Keratinocyte (primary cell): Measurements from ENCODE around the gene GNB1L.

ENCODE experiments used
- CTCF ChIP-seq, 3 experiments: IDR thresholded peaks in 1 of 3; conservative IDR thresholded peaks in 1 of 3; optimal IDR thresholded peaks in 1 of 3; 2 replicates in 2 of 3; 3 replicates in 1 of 3; pipeline versions ENCODE3 to v1.5.1; 2011; ENCODE audit warnings: low read length in 3 of 3, mild to moderate bottlenecking in 3 of 3, moderate library complexity in 2 of 3, control low read depth in 1 of 3, inconsistent platforms in 1 of 3; ENCODE audit not compliant: insufficient read depth in 2 of 3; ENCODE audit errors: extremely low read depth in 1 of 3
- EZH2 ChIP-seq: IDR thresholded peaks from one replicate; pipeline ENCODE4 v1.6.1; 2012; ENCODE audit warnings: inconsistent platforms, mild to moderate bottlenecking, low read length, moderate library complexity

GRCh38 chr22:19785461-19786263 lies 69.0 kb downstream of the GNB1L start:
- TF ChIP-seq CTCF (optimal IDR thresholded peaks at IDR 0.05 in 1 of 3, IDR thresholded peaks at IDR 0.05 in 1 of 3, conservative IDR thresholded peaks at IDR 0.05 in 1 of 3; ENCODE audit: extremely low read depth in 1 of 3, insufficient read depth in 2 of 3, low read length in 3 of 3): no peak
- no peak for TF ChIP-seq EZH2
